A673 (cell line): ENCODE results near the gene LRR1.

Experiments used
- EZH2 ChIP-seq: fragments of 200-600 bp; sonication (generic); IDR thresholded peaks from 2 replicates; pipeline ENCODE4 v1.6.1; 2017; ENCODE audit warnings: borderline replicate concordance, low read depth, mild to moderate bottlenecking, mixed read lengths, antibody characterized with exemption, low read length; ENCODE audit not compliant: poor library complexity, severe bottlenecking
- TF ChIP-seq, protein P1 (sequence below): fragments of 300-800, 200-600 bp; sonication (generic); conservative IDR thresholded peaks from 2 replicates; pipeline ENCODE4 v1.5.1; 2017; ENCODE audit warnings: low read depth, mild to moderate bottlenecking, antibody characterized with exemption, low read length, moderate library complexity, mixed read lengths

DNA sequence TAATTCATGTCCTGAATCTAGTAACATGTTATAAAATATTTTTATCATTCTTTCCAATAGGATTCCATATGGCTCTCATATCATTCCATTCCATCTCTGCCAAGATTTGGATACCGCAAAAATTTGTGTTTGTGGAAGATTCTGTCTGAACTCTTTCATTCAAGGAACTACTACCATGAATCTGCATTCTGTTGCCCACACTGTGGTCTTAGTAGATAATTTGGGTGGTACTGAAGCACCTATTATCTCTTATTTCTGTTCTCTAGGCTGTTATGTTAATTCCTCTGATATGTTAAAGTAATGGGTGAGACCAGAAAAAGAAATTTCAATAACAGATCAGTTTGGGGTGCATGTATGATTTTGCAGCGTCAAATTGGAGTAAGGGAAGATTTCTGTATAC, 15.5 kb downstream of the LRR1 start:
- TF ChIP-seq, protein P1, sequence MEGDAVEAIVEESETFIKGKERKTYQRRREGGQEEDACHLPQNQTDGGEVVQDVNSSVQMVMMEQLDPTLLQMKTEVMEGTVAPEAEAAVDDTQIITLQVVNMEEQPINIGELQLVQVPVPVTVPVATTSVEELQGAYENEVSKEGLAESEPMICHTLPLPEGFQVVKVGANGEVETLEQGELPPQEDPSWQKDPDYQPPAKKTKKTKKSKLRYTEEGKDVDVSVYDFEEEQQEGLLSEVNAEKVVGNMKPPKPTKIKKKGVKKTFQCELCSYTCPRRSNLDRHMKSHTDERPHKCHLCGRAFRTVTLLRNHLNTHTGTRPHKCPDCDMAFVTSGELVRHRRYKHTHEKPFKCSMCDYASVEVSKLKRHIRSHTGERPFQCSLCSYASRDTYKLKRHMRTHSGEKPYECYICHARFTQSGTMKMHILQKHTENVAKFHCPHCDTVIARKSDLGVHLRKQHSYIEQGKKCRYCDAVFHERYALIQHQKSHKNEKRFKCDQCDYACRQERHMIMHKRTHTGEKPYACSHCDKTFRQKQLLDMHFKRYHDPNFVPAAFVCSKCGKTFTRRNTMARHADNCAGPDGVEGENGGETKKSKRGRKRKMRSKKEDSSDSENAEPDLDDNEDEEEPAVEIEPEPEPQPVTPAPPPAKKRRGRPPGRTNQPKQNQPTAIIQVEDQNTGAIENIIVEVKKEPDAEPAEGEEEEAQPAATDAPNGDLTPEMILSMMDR: no peak
- no peak for TF ChIP-seq EZH2
